Muscle layer of duodenum (tissue), 2 donors: Measurements from ENCODE around the gene BTBD7.

Experiments used
- H3K27ac ChIP-seq: one replicate; pipeline ENCODE4 v1.7.0; 2013; ENCODE audit warnings: mild to moderate bottlenecking, low read length
- H3K27me3 ChIP-seq: one replicate; pipeline ENCODE4 v1.7.0; 2013; ENCODE audit warnings: low read depth, mild to moderate bottlenecking, control low read depth, low read length
- H3K36me3 ChIP-seq, 2 donors: one replicate each; pipeline ENCODE4 v1.7.0; 2013; ENCODE audit warnings: low read length in 2 of 2, control low read depth in 1 of 2, mild to moderate bottlenecking in 1 of 2; ENCODE audit not compliant: insufficient read depth in 2 of 2, control insufficient read depth in 1 of 2
- H3K4me1 ChIP-seq, 2 donors: one replicate each; pipeline ENCODE4 v1.7.0; 2013; ENCODE audit warnings: low read length in 2 of 2, mild to moderate bottlenecking in 2 of 2, control low read depth in 1 of 2, moderate library complexity in 1 of 2; ENCODE audit not compliant: insufficient read depth in 2 of 2, control insufficient read depth in 1 of 2
- H3K4me3 ChIP-seq, 2 donors: one replicate each; pipeline ENCODE4 v1.7.0; 2013; ENCODE audit warnings: low read length in 2 of 2, low read depth in 1 of 2, mild to moderate bottlenecking in 1 of 2
- H3K9me3 ChIP-seq, 2 donors: one replicate each; pipeline ENCODE4 v1.7.0; 2013; ENCODE audit warnings: low read length in 2 of 2, control low read depth in 1 of 2, mild to moderate bottlenecking in 1 of 2; ENCODE audit not compliant: control insufficient read depth in 1 of 2
- donor health status: healthy.

Gene BTBD7

GRCh38 chr14:93326196-93326595 lies 6.6 kb downstream of the BTBD7 start:
- H3K27ac ChIP-seq: no peak overlapping the region
- no peaks in the 10 kb centered on the region for H3K27me3 ChIP-seq
- no peak overlapping the region for H3K4me3 ChIP-seq
- H3K36me3 ChIP-seq: no peaks in the 10 kb centered on the region
- H3K9me3 ChIP-seq: no peaks in the 10 kb centered on the region
- peaks cover 9 to 22% of the 10 kb centered on the region in 2 donors for H3K4me1 ChIP-seq

- H3K4me3 ChIP-seq: no peak overlapping the region
- no peaks in the 10 kb centered on the region for H3K9me3 ChIP-seq
- H3K27me3 ChIP-seq: no peaks in the 10 kb centered on the region
- H3K4me1 ChIP-seq: peaks cover 2 to 18% of the 10 kb centered on the region in 2 donors
- no peaks in the 10 kb centered on the region for H3K36me3 ChIP-seq
- H3K27ac ChIP-seq: no peak overlapping the region
Observed at GRCh38 chr14:93323600-93324174, 9.1 kb downstream of the BTBD7 start.

GRCh38 chr14:93322929-93323599 lies 9.8 kb downstream of the BTBD7 start:
- Histone ChIP-seq H3K27ac (no peak overlapping the region), H3K27me3 (no peaks in the 10 kb centered on the region), H3K36me3 (no peaks in the 10 kb centered on the region), H3K4me3 (no peak overlapping the region), H3K4me1 (peaks cover 5 to 25% of the 10 kb centered on the region in 2 donors), H3K9me3 (no peaks in the 10 kb centered on the region)

- no peaks in the 10 kb centered on the region for H3K27me3 ChIP-seq
- no peaks in the 10 kb centered on the region for H3K9me3 ChIP-seq
- H3K36me3 ChIP-seq: no peaks in the 10 kb centered on the region
- H3K4me1 ChIP-seq: peaks cover 9 to 39% of the 10 kb centered on the region in 2 donors
- no peak overlapping the region for H3K4me3 ChIP-seq
- no peak overlapping the region for H3K27ac ChIP-seq
Observed at GRCh38 chr14:93320489-93320888, 12.3 kb downstream of the BTBD7 start.

GRCh38 chr14:93319958-93320357 lies 12.9 kb downstream of the BTBD7 start:
- Histone ChIP-seq H3K27me3 (no peaks in the 10 kb centered on the region), H3K4me3 (no peak overlapping the region), H3K27ac (no peak overlapping the region), H3K4me1 (peaks cover 9 to 39% of the 10 kb centered on the region in 2 donors), H3K36me3 (no peaks in the 10 kb centered on the region), H3K9me3 (no peaks in the 10 kb centered on the region)

- H3K4me1 ChIP-seq: peaks cover 9 to 36% of the 10 kb centered on the region in 2 donors
- no peaks in the 10 kb centered on the region for H3K27me3 ChIP-seq
- no peak overlapping the region for H3K4me3 ChIP-seq
- H3K36me3 ChIP-seq: no peaks in the 10 kb centered on the region
- no peak overlapping the region for H3K27ac ChIP-seq
- H3K9me3 ChIP-seq: no peaks in the 10 kb centered on the region
Observed at GRCh38 chr14:93319494-93319893, 13.3 kb downstream of the BTBD7 start.

GRCh38 chr14:93318927-93319326 lies 13.9 kb downstream of the BTBD7 start:
- no peak overlapping the region for H3K27ac ChIP-seq
- no peaks in the 10 kb centered on the region for H3K27me3 ChIP-seq
- peaks cover 9 to 30% of the 10 kb centered on the region in 2 donors for H3K4me1 ChIP-seq
- no peaks in the 10 kb centered on the region for H3K9me3 ChIP-seq
- no peak overlapping the region for H3K4me3 ChIP-seq
- no peaks in the 10 kb centered on the region for H3K36me3 ChIP-seq

- Histone ChIP-seq H3K4me3 (no peak overlapping the region), H3K27me3 (no peaks in the 10 kb centered on the region), H3K4me1 (peaks cover 9 to 28% of the 10 kb centered on the region in 2 donors), H3K9me3 (no peaks in the 10 kb centered on the region), H3K27ac (peak overlapping the region; percentile 62), H3K36me3 (no peaks in the 10 kb centered on the region)
Observed at GRCh38 chr14:93317875-93318807, 14.7 kb downstream of the BTBD7 start.

GRCh38 chr14:93317210-93317874 lies 15.5 kb downstream of the BTBD7 start:
- Histone ChIP-seq H3K4me3 (no peak overlapping the region), H3K4me1 (peaks cover 9 to 33% of the 10 kb centered on the region in 2 donors), H3K27me3 (no peaks in the 10 kb centered on the region), H3K36me3 (no peaks in the 10 kb centered on the region), H3K9me3 (no peaks in the 10 kb centered on the region), H3K27ac (peak overlapping the region; percentile 52)

GRCh38 chr14:93316716-93317115 lies 16.1 kb downstream of the BTBD7 start:
- Histone ChIP-seq H3K36me3 (no peaks in the 10 kb centered on the region), H3K27ac (no peak overlapping the region), H3K4me1 (peaks cover 9 to 36% of the 10 kb centered on the region in 2 donors)

GRCh38 chr14:93315575-93315974 lies 17.3 kb downstream of the BTBD7 start:
- Histone ChIP-seq H3K9me3 (no peaks in the 10 kb centered on the region), H3K27me3 (no peaks in the 10 kb centered on the region), H3K4me1 (peaks cover 9 to 36% of the 10 kb centered on the region in 2 donors), H3K4me3 (no peak overlapping the region), H3K27ac (no peak overlapping the region), H3K36me3 (no peaks in the 10 kb centered on the region)

More at GRCh38 chr14:93316716-93317115, 16.1 kb downstream of the BTBD7 start:
- H3K4me3 ChIP-seq: no peak overlapping the region
- no peaks in the 10 kb centered on the region for H3K27me3 ChIP-seq
- H3K9me3 ChIP-seq: no peaks in the 10 kb centered on the region
